Measurements from ENCODE around the gene EDN3. TPM values are rescaled to one million over a fixed set of nuclear protein-coding genes. Genes with fewer than 3 reads are reported as not detected.

EDN3 gene
- total and polyA plus RNA-seq, 4 experiments from 2014 or later = 0.15 to 0.93 (median 0.78) TPM; not detected in 1

DNA sequence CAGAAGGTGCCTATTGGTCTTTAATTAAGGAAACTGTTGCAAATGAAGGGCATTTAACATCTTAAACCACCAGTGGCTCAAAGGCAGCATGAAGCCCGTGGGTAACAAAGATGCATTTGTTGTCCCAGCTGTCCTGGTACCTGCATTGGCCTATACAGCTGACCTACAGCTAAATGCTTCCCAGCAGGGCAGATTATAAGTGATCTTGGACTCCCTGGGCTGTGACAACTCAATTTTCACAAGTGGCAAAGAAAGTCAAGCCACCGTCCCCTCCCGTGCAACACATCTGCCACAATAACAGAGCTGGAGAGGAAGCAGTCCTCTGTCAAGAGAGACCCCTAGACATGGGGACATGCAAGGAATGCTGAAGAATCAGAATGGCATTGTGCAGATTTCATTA, 31.5 kb upstream of the EDN3 start:
- Histone ChIP-seq H3K36me3 (ENCODE audit: insufficient read depth, low read length) (no peaks in the 10 kb centered on the region), H3K4me1 (ENCODE audit: insufficient read depth, low read length) (peaks cover 18% of the 10 kb centered on the region), H3K4me3 (ENCODE audit: low read length in 2 of 2) (no peak overlapping the region), H3K27ac (ENCODE audit: low read depth, low read length) (no peak overlapping the region), H3K9me3 (ENCODE audit: control insufficient read depth in 1 of 2, low read length in 2 of 2) (no peaks in the 10 kb centered on the region), H3K27me3 (ENCODE audit: insufficient read depth, low read length) (peaks cover 4% of the 10 kb centered on the region)
- Mint-ChIP-seq H3K27ac (no peak overlapping the region), H3K4me1 (peaks cover 9 to 31% (median 14%) of the 10 kb centered on the region in 4 donors), H3K36me3 (no peaks in the 10 kb centered on the region), H3K4me3 (no peak overlapping the region), H3K9me3 (peaks cover 0 to 1% (median 0%) of the 10 kb centered on the region in 8 donors), H3K27me3 (peaks cover 3 to 6% of the 10 kb centered on the region in 2 donors)
- POLR2A ChIA-PET (ENCODE audit: partially characterized antibody) = interaction anchor here (0.8 kb wide), 1 partner anchor 15 kb away, joined by 3 read pairs; no protein-coding TSS in a partner anchor
- CTCF ChIA-PET (ENCODE audit: partially characterized antibody) = interaction anchor here (1.3 kb wide), 1 partner anchor 10 kb away, joined by 5 read pairs; no protein-coding TSS in a partner anchor
- intact Hi-C loops (cut with micrococcal nuclease) = no loop called here
- no peak for DNase-seq

DNA sequence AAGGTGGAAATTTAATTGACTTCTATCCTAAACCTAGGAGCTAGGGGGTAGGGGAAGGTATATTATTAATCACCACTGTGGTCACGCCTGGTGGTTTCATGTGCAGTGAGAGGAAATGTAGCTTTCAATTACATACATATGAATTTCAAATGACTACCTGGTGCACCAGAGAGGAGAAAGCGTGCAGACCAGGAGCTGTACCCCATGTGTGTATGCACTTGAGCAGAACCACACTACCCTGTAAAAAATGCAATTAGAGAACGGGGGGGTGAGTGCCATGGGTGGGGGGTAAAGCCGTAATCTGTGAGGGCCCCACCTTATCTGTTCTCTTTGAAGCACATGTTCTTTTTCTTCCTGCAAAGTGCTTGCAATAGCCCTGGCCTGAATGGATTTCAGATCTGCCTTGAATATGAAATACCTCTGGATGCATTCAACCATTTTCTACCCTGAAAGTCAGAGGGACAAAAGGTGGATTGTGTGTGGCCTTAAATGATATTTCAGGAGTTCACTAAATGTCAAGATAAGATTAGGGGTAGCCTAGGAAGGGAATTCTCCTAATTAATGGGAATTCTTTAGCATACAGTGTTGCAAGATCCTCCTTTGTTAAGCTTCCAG, 30.9 kb upstream of the EDN3 start:
- CTCF ChIA-PET (ENCODE audit: partially characterized antibody) = interaction anchor here (1.3 kb wide), 1 partner anchor 10 kb away, joined by 5 read pairs; no protein-coding TSS in a partner anchor
- Mint-ChIP-seq H3K4me3 (peak overlapping the region in 2 of 8 donors; percentile 10 to 54), H3K4me1 (peaks cover 15 to 38% (median 21%) of the 10 kb centered on the region in 4 donors), H3K27me3 (peaks cover 3 to 11% of the 10 kb centered on the region in 2 donors), H3K27ac (no peak overlapping the region), H3K36me3 (no peaks in the 10 kb centered on the region), H3K9me3 (peaks cover 0 to 1% (median 0%) of the 10 kb centered on the region in 8 donors)
- DNase-seq = no peak
- Histone ChIP-seq H3K36me3 (ENCODE audit: insufficient read depth, low read length) (no peaks in the 10 kb centered on the region), H3K27me3 (ENCODE audit: insufficient read depth, low read length) (peaks cover 4% of the 10 kb centered on the region), H3K9me3 (ENCODE audit: control insufficient read depth in 1 of 2, low read length in 2 of 2) (no peaks in the 10 kb centered on the region), H3K4me3 (ENCODE audit: low read length in 2 of 2) (no peak overlapping the region), H3K27ac (ENCODE audit: low read depth, low read length) (no peak overlapping the region), H3K4me1 (ENCODE audit: insufficient read depth, low read length) (peaks cover 25% of the 10 kb centered on the region)
- intact Hi-C loops (cut with micrococcal nuclease) = no loop called here
- POLR2A ChIA-PET (ENCODE audit: partially characterized antibody) = interaction anchor here (0.8 kb wide), 1 partner anchor 16 kb away, joined by 3 read pairs; no protein-coding TSS in a partner anchor

DNA sequence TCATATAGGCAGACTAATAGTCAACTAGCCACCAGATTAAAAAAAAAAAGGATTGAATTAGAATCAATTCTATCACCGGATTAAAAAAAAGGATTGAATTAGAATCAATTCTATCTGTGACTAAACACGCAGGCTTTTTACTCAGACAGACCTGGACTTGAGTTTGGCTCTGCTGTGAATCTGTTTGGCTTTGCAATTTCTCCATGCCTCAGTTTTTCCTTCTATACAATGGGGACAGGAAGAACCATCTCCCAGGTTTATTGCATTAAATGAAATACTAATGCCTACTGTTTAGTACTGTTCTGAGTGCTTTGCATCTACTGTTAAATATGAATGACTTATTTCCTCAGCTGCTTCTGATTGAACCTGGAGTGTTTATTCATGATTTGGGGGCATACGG, 30.0 kb upstream of the EDN3 start:
- no peak overlapping the region for H3K27ac Mint-ChIP-seq
- POLR2A ChIA-PET (ENCODE audit: partially characterized antibody) = interaction anchor here (0.6 kb wide), 1 partner anchor 1260 kb away, joined by 3 read pairs; no protein-coding TSS in a partner anchor
- Histone ChIP-seq H3K4me1 (ENCODE audit: insufficient read depth, low read length) (peaks cover 25% of the 10 kb centered on the region), H3K9me3 (ENCODE audit: control insufficient read depth in 1 of 2, low read length in 2 of 2) (no peaks in the 10 kb centered on the region), H3K36me3 (ENCODE audit: insufficient read depth, low read length) (no peaks in the 10 kb centered on the region), H3K4me3 (ENCODE audit: low read length in 2 of 2) (no peak overlapping the region), H3K27ac (ENCODE audit: low read depth, low read length) (no peak overlapping the region), H3K27me3 (ENCODE audit: insufficient read depth, low read length) (peaks cover 4% of the 10 kb centered on the region)
- peaks cover 3 to 14% of the 10 kb centered on the region in 2 donors for H3K27me3 Mint-ChIP-seq
- H3K4me1 Mint-ChIP-seq = peaks cover 15 to 44% (median 22%) of the 10 kb centered on the region in 4 donors
- peaks cover 0 to 1% (median 0%) of the 10 kb centered on the region in 8 donors for H3K9me3 Mint-ChIP-seq
- no peak for DNase-seq
- H3K4me3 Mint-ChIP-seq = no peak overlapping the region
- CTCF ChIA-PET (ENCODE audit: partially characterized antibody) = no interaction called here
- intact Hi-C loops (cut with micrococcal nuclease) = no loop called here
- H3K36me3 Mint-ChIP-seq = no peaks in the 10 kb centered on the region

DNA sequence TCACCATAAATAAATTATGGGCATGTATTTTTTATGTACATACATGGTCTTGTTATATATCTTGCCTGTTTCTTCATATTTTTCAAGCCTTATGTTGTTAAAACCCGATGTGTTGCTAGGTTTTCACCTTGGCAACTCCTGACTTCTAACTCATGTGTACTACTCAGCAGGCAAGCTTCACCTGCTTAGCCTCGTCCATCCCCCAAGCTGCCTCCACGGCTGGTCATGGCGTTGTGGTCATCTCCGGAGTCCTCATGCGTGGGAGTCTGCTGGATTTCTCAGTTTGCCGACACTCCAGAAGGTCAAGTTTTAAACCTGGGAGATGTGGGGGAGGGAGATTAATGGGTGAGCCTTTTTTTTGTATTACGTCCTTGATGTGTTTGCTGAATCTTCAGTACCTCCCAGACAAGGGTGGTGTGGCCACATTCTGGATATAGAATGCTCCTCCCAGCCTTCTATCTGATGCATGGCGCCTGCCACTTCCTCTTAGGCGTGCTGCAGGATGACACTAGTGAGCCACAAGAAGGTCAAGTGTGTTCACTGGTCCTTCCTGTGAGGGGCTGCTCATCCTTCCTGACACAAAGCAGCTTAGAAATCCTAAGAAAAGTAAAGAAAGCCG, 26.6 kb upstream of the EDN3 start:
- ChIA-PET POLR2A (ENCODE audit: partially characterized antibody) (no interaction called here), CTCF (ENCODE audit: partially characterized antibody) (interaction anchor here (0.7 to 1.6 kb wide), 2 partner anchors 9 to 186 kb away, joined by 3 to 4 read pairs; no protein-coding TSS in a partner anchor)
- H3K27ac ChIP-seq (ENCODE audit: low read depth, low read length) = no peak overlapping the region
- H3K9me3 ChIP-seq (ENCODE audit: control insufficient read depth in 1 of 2, low read length in 2 of 2) = no peaks in the 10 kb centered on the region
- H3K36me3 Mint-ChIP-seq = no peaks in the 10 kb centered on the region
- peak in 1 of 5 donors; percentile 1 for DNase-seq
- peaks cover 4% of the 10 kb centered on the region for H3K27me3 ChIP-seq (ENCODE audit: insufficient read depth, low read length)
- H3K9me3 Mint-ChIP-seq = no peaks in the 10 kb centered on the region
- peak overlapping the region in 5 of 8 donors; percentile 9 to 63 (median 12) for H3K4me3 Mint-ChIP-seq
- H3K4me1 Mint-ChIP-seq = peaks cover 15 to 44% (median 21%) of the 10 kb centered on the region in 4 donors
- H3K27me3 Mint-ChIP-seq = peaks cover 0 to 14% of the 10 kb centered on the region in 2 donors
- intact Hi-C loops (cut with micrococcal nuclease) = no loop called here
- peaks cover 25% of the 10 kb centered on the region for H3K4me1 ChIP-seq (ENCODE audit: insufficient read depth, low read length)
- no peak overlapping the region for H3K4me3 ChIP-seq (ENCODE audit: low read length in 2 of 2)
- H3K27ac Mint-ChIP-seq = peak overlapping the region in 3 of 7 donors; percentile 24 to 59 (median 53)
- H3K36me3 ChIP-seq (ENCODE audit: insufficient read depth, low read length) = no peaks in the 10 kb centered on the region

DNA sequence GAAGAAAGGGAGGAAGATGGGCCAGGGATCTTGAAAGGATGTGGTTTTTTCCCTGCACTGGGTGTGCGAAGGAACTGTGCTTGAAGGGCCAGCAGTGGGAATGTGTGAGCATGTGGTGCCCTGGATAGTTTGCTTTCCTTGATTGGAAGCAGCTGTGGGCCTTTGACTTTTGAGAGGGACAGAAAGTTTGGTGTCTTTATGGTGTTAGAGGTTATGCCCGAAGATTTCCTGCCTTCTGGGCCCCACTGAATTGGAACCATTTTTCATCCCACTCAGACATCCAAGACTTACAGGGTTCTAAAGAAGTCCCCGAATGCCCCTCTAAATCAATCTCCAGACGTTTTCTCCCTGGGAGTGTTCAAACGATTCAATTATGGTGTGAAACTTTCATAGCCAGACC, 23.5 kb upstream of the EDN3 start:
- Mint-ChIP-seq H3K36me3 (no peaks in the 10 kb centered on the region), H3K27me3 (peaks cover 0 to 14% of the 10 kb centered on the region in 2 donors), H3K27ac (no peak overlapping the region), H3K9me3 (no peaks in the 10 kb centered on the region), H3K4me3 (no peak overlapping the region), H3K4me1 (peaks cover 12 to 28% (median 14%) of the 10 kb centered on the region in 4 donors)
- DNase-seq = no peak
- Histone ChIP-seq H3K36me3 (ENCODE audit: insufficient read depth, low read length) (no peaks in the 10 kb centered on the region), H3K4me3 (ENCODE audit: low read length in 2 of 2) (no peak overlapping the region), H3K9me3 (ENCODE audit: control insufficient read depth in 1 of 2, low read length in 2 of 2) (no peaks in the 10 kb centered on the region), H3K27me3 (ENCODE audit: insufficient read depth, low read length) (no peaks in the 10 kb centered on the region), H3K27ac (ENCODE audit: low read depth, low read length) (no peak overlapping the region), H3K4me1 (ENCODE audit: insufficient read depth, low read length) (peaks cover 16% of the 10 kb centered on the region)
- ChIA-PET CTCF (ENCODE audit: partially characterized antibody) (no interaction called here), POLR2A (ENCODE audit: partially characterized antibody) (no interaction called here)
- intact Hi-C loops (cut with micrococcal nuclease) = no loop called here

DNA sequence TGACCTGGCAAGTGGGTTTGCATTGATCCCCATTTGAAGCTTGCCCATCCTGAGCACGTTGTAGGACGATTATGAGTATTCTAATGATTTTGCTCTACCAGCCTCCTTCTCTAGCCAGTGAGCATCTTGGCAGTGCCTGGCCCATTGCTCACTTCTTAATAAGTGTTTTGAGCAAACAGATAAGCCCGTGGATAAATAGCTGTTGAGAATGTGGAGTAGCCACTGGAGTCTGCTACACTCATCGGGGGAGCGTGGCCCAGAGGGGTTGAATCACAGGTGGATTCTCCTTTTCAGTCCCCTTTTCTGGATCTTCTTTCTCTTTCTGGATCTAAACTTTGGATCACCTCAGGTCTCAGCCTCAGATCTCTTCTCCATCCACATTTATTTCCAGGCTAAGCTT, 15.9 kb upstream of the EDN3 start:
- H3K4me1 Mint-ChIP-seq = no peaks in the 10 kb centered on the region
- H3K9me3 ChIP-seq (ENCODE audit: control insufficient read depth in 1 of 2, low read length in 2 of 2) = no peaks in the 10 kb centered on the region
- H3K4me1 ChIP-seq (ENCODE audit: insufficient read depth, low read length) = no peaks in the 10 kb centered on the region
- H3K27ac ChIP-seq (ENCODE audit: low read depth, low read length) = no peak overlapping the region
- H3K27me3 Mint-ChIP-seq = no peaks in the 10 kb centered on the region
- H3K27ac Mint-ChIP-seq = no peak overlapping the region
- ChIA-PET POLR2A (ENCODE audit: partially characterized antibody) (no interaction called here), CTCF (ENCODE audit: partially characterized antibody) (no interaction called here)
- no peak for DNase-seq
- no peak overlapping the region for H3K4me3 ChIP-seq (ENCODE audit: low read length in 2 of 2)
- H3K9me3 Mint-ChIP-seq = no peaks in the 10 kb centered on the region
- H3K4me3 Mint-ChIP-seq = no peak overlapping the region
- no peaks in the 10 kb centered on the region for H3K36me3 ChIP-seq (ENCODE audit: insufficient read depth, low read length)
- H3K27me3 ChIP-seq (ENCODE audit: insufficient read depth, low read length) = no peaks in the 10 kb centered on the region
- no peaks in the 10 kb centered on the region for H3K36me3 Mint-ChIP-seq
- intact Hi-C loops (cut with micrococcal nuclease) = no loop called here

DNA sequence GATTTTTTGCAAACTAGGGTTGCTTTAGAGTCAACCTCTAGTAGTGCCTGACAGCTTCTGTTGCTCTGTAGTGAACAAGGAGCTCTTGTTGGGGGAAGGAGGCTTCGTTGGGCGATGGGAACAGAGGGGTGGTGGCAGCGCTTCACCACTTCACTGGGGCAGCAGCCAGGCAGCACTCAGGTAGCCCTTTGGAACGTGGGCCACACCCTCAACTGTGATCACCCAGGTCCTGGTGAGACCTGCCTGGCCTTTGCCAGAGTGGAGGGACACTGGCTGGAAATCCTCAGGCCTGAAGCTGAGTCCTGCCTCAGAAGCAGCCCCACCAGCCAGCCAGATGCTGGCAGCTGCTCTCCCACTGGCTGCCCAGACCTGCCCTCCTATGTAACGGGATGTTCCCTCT, 10.4 kb upstream of the EDN3 start:
- POLR2A ChIA-PET (ENCODE audit: partially characterized antibody) = no interaction called here
- H3K27ac Mint-ChIP-seq = no peak overlapping the region
- H3K27me3 Mint-ChIP-seq = peaks cover 3 to 5% of the 10 kb centered on the region in 2 donors
- H3K4me3 ChIP-seq (ENCODE audit: low read length in 2 of 2) = no peak overlapping the region
- peaks cover 0 to 14% (median 0%) of the 10 kb centered on the region in 4 donors for H3K4me1 Mint-ChIP-seq
- no peak overlapping the region for H3K27ac ChIP-seq (ENCODE audit: low read depth, low read length)
- H3K4me3 Mint-ChIP-seq = no peak overlapping the region
- no peaks in the 10 kb centered on the region for H3K36me3 ChIP-seq (ENCODE audit: insufficient read depth, low read length)
- H3K36me3 Mint-ChIP-seq = no peaks in the 10 kb centered on the region
- no peaks in the 10 kb centered on the region for H3K9me3 ChIP-seq (ENCODE audit: control insufficient read depth in 1 of 2, low read length in 2 of 2)
- DNase-seq = no peak
- no peaks in the 10 kb centered on the region for H3K4me1 ChIP-seq (ENCODE audit: insufficient read depth, low read length)
- intact Hi-C loops (cut with micrococcal nuclease) = no loop called here
- H3K27me3 ChIP-seq (ENCODE audit: insufficient read depth, low read length) = no peaks in the 10 kb centered on the region
- no peaks in the 10 kb centered on the region for H3K9me3 Mint-ChIP-seq
- CTCF ChIA-PET (ENCODE audit: partially characterized antibody) = no interaction called here

All from CD4-positive, alpha-beta memory T cell (primary cell).